Trophoblast cell (in vitro differentiated cells and primary cell): ENCODE data around the gene ZNF516.

ENCODE experiments used
- DNase-seq, 2 donors: peaks; one replicate each; pipeline ENCODE4 v3.0.0-alpha.2; 2016
- H2AFZ ChIP-seq: 2 replicates; pipeline ENCODE4 v1.6.1; 2013; ENCODE audit warnings: low read length, moderate library complexity, mild to moderate bottlenecking; ENCODE audit not compliant: insufficient read depth, poor library complexity
- H2AK5ac ChIP-seq: 2 replicates; pipeline ENCODE4 v1.6.1; 2013; ENCODE audit warnings: mild to moderate bottlenecking, low read length
- H2BK120ac ChIP-seq: 2 replicates; pipeline ENCODE4 v1.6.1; 2013; ENCODE audit warnings: low read length, mild to moderate bottlenecking, moderate library complexity; ENCODE audit not compliant: insufficient read depth, poor library complexity
- H2BK12ac ChIP-seq: 2 replicates; pipeline ENCODE4 v1.6.1; 2013; ENCODE audit warnings: mild to moderate bottlenecking, low read length, moderate library complexity
- H2BK5ac ChIP-seq: 2 replicates; pipeline ENCODE4 v1.6.1; 2013; ENCODE audit warnings: low read length, low read depth, moderate library complexity, mild to moderate bottlenecking; ENCODE audit not compliant: poor library complexity
- H3K14ac ChIP-seq: 2 replicates; pipeline ENCODE4 v1.6.1; 2013; ENCODE audit warnings: mild to moderate bottlenecking, low read length
- H3K18ac ChIP-seq: 2 replicates; pipeline ENCODE4 v1.6.1; 2013; ENCODE audit warnings: mild to moderate bottlenecking, low read length
- H3K23ac ChIP-seq: 2 replicates; pipeline ENCODE4 v1.6.1; 2013; ENCODE audit warnings: low read length
- H3K27ac ChIP-seq: 2 replicates; pipeline ENCODE4 v1.5.1; 2013; ENCODE audit warnings: low read depth, mild to moderate bottlenecking, inconsistent platforms, low read length, moderate library complexity
- H3K27me3 ChIP-seq: 2 replicates; pipeline ENCODE4 v1.6.1; 2013; ENCODE audit warnings: inconsistent platforms, mild to moderate bottlenecking, low read length, moderate library complexity; ENCODE audit not compliant: insufficient read depth
- H3K36me3 ChIP-seq, 2 experiments: 1 replicate in 1 of 2; 2 replicates in 1 of 2; pipeline ENCODE4 v1.6.1; 2013; ENCODE audit warnings: low read length in 2 of 2, mild to moderate bottlenecking in 2 of 2, moderate library complexity in 1 of 2; ENCODE audit not compliant: insufficient read depth in 2 of 2, control insufficient read depth in 1 of 2
- H3K4ac ChIP-seq: 2 replicates; pipeline ENCODE4 v1.6.1; 2013; ENCODE audit warnings: low read depth, mild to moderate bottlenecking, low read length, moderate library complexity
- H3K4me1 ChIP-seq, 2 experiments: 1 replicate in 1 of 2; 2 replicates in 1 of 2; pipeline ENCODE4 v1.6.1; 2013; ENCODE audit warnings: low read length in 2 of 2, mild to moderate bottlenecking in 2 of 2, moderate library complexity in 1 of 2; ENCODE audit not compliant: insufficient read depth in 2 of 2, control insufficient read depth in 1 of 2
- H3K4me2 ChIP-seq: 2 replicates; pipeline ENCODE4 v1.6.1; 2013; ENCODE audit warnings: inconsistent platforms, mild to moderate bottlenecking, low read length, moderate library complexity
- H3K4me3 ChIP-seq: 2 replicates; pipeline ENCODE4 v1.5.1; 2013; ENCODE audit warnings: mild to moderate bottlenecking, low read depth, low read length, inconsistent platforms
- H3K79me1 ChIP-seq: one replicate; pipeline ENCODE4 v1.6.1; 2013; ENCODE audit warnings: low read length
- H3K79me2 ChIP-seq: 2 replicates; pipeline ENCODE4 v1.6.1; 2013; ENCODE audit warnings: low read length, mild to moderate bottlenecking; ENCODE audit not compliant: control insufficient read depth, insufficient read depth, poor library complexity
- H3K9ac ChIP-seq: 2 replicates; pipeline ENCODE4 v1.6.1; 2013; ENCODE audit warnings: mild to moderate bottlenecking, low read length
- H3K9me3 ChIP-seq: 2 replicates; pipeline ENCODE4 v1.6.1; 2013; ENCODE audit warnings: low read depth, mild to moderate bottlenecking, control low read depth, inconsistent platforms, low read length; ENCODE audit not compliant: insufficient read depth
- H4K12ac ChIP-seq: 2 replicates; pipeline ENCODE4 v1.6.1; 2013; ENCODE audit warnings: low read depth, mild to moderate bottlenecking, low read length, moderate library complexity
- H4K8ac ChIP-seq: 2 replicates; pipeline ENCODE4 v1.6.1; 2013; ENCODE audit warnings: low read depth, mild to moderate bottlenecking, low read length, moderate library complexity
- H4K91ac ChIP-seq: one replicate; pipeline ENCODE4 v1.6.1; 2013; ENCODE audit warnings: low read depth, mild to moderate bottlenecking, low read length, moderate library complexity
- WGBS: extraction: QIAGEN DNeasy Blood & Tissue Kit; methylation state at CpG from one replicate; pipeline ENCODE4 v1.1.7; 2013; ENCODE audit warnings: missing lambda C conversion rate; ENCODE audit not compliant: insufficient read length, insufficient coverage; ENCODE audit errors: extremely low coverage; 5-methylcytosine and 5-hydroxymethylcytosine counted together

ZNF516 gene

DNA sequence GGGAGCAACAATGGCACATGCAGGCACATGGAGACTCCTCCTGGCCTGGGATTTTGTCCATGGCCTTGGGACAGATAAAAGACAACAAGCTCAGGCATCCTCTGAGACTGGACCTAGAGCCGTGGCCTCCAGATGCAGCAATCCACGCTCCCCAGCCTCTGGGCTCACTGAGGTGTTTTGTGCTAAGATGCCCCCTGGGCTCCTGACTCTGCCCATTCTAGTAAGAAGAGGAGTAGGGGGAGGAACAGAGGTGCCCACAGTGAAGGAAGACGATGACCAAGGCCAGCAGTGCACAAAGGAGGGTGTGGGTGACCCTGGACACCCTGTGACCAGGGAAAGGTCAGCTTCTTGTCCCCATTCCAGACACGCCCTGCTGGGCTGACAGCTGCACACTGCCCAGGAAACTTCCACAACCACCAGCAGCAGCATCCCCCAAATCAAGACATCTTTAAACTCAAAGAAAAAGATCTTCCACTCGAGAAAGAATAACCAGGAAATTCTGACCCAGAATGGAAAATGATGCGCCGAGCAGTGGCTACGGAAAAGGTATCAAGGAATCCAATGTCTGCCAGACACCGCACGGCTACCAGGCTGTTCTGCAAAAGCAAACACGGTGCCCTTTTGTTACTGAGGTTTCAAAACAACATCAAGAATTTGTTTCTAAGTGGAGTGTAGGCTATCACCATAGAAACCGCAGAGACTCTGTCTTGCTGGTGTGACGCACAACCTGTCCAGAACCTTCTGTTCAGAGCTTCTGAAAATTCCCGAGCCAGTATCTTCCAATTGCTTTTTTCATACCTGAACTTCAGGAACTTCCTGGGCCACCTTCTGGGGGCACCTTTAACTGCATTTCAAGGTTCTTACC is 65.5 kb downstream of the ZNF516 start:
- Histone ChIP-seq H3K4me1 (peaks cover 10% of the 10 kb centered on the region in 2 experiments), H4K12ac (no peak overlapping the region), H3K79me2 (no peaks in the 10 kb centered on the region), H2BK120ac (no peak overlapping the region), H2AK5ac (no peak overlapping the region), H4K91ac (no peak overlapping the region), H3K4ac (no peak overlapping the region), H3K4me2 (no peak overlapping the region), H3K14ac (no peak overlapping the region), H3K27ac (no peak overlapping the region), H3K36me3 (peaks cover 0 to 9% of the 10 kb centered on the region in 2 experiments), H3K18ac (no peak overlapping the region), H3K27me3 (no peaks in the 10 kb centered on the region), H2BK5ac (no peak overlapping the region), H3K9me3 (no peaks in the 10 kb centered on the region), H3K4me3 (peak overlapping the region; percentile 48), H2BK12ac (no peak overlapping the region), H3K23ac (no peak overlapping the region), H3K9ac (no peak overlapping the region), H3K79me1 (no peaks in the 10 kb centered on the region), H2AFZ (no peak overlapping the region), H4K8ac (no peak overlapping the region)
- no CpG with 5 or more reads among the region's 14 CpGs for WGBS
- DNase-seq, result peak in 1 of 2 donors; percentile 8

DNA sequence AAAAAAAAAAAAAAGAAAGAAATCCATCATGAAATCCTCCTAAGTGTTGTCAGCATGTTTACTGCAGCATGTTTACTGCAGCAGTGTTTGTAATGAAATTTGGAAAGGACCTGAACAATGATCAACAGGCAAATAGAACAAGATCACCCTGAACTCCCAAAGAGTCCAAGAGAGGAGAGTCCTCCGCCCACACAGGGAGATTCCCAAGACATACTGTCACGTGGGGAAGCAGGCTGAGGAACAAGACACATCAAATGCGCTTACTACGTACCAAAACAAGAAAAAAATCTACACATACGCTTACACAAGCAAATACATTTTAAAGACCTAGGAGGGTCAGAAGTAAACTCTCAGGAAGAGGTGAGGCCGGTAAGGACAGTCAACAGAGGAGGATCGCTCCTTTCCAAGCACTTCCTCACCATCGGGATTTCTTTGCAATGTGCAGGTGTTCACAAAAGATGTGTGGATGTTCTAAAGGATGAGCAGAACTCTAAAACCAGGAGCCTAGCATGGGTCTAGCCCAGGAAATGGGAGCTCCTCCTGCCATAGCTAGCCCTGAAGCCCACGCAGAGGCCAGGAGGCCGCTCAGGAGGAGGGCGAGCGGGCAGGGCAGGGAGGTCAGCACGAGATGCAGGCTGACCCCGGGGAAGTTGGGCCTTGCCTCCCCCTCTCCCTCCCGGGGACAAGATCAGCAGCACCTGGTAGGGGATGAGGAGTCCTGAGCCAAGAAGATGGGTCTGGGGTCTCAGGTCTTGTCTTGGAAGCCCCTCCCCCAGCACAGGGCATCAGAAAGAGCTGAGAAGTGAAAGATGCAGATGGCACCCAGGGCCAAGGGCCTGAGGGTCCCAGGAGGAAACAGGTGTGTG is 66.4 kb downstream of the ZNF516 start:
- no peak overlapping the region for H3K23ac ChIP-seq
- no peak overlapping the region for H4K8ac ChIP-seq
- WGBS, result no CpG with 5 or more reads among the region's 15 CpGs
- H3K14ac ChIP-seq, result no peak overlapping the region
- H3K36me3 ChIP-seq, result peaks cover 0 to 5% of the 10 kb centered on the region in 2 experiments
- peak in 1 of 2 donors; percentile 20 for DNase-seq
- H4K91ac ChIP-seq, result no peak overlapping the region
- H3K79me2 ChIP-seq, result no peaks in the 10 kb centered on the region
- peaks cover 10% of the 10 kb centered on the region in 2 experiments for H3K4me1 ChIP-seq
- H2AK5ac ChIP-seq, result no peak overlapping the region
- no peak overlapping the region for H3K4ac ChIP-seq
- no peaks in the 10 kb centered on the region for H3K79me1 ChIP-seq
- no peak overlapping the region for H2BK5ac ChIP-seq
- H3K4me2 ChIP-seq, result no peak overlapping the region
- no peaks in the 10 kb centered on the region for H3K9me3 ChIP-seq
- H3K27me3 ChIP-seq, result no peaks in the 10 kb centered on the region
- no peak overlapping the region for H3K27ac ChIP-seq
- no peak overlapping the region for H2BK120ac ChIP-seq
- no peak overlapping the region for H3K18ac ChIP-seq
- no peak overlapping the region for H2BK12ac ChIP-seq
- H4K12ac ChIP-seq, result no peak overlapping the region
- no peak overlapping the region for H2AFZ ChIP-seq
- H3K9ac ChIP-seq, result no peak overlapping the region
- no peak overlapping the region for H3K4me3 ChIP-seq

DNA sequence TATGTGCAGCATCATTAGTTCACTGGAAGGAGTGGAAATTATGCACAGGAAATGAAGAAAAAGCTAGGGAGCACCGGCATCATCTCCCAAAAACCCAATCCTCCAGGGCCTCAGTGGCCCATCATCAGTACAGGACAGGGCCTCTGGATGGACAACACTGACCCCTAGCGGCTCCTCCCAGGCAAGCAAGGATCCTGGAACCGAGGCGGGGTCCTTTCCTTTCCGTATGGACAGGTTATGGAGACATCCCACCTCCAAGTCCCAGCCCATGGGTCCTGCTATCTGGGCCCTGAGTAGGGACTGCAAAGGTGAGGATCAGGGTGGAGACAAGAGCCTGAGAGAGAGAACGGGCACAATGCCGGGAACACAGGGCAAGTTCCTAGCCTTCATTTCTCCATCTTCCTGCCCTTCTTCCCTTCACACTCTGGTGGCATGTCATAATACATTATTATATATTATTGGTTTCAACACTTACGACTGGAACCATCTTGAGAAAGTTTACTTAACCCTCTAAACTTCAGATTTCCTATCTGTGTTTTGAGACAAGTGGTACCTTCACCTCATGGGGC is 68.2 kb downstream of the ZNF516 start:
- Histone ChIP-seq H3K79me2 (no peaks in the 10 kb centered on the region), H2BK120ac (no peak overlapping the region), H3K27ac (no peak overlapping the region), H3K23ac (no peak overlapping the region), H3K9me3 (no peaks in the 10 kb centered on the region), H3K4ac (no peak overlapping the region), H3K27me3 (no peaks in the 10 kb centered on the region), H4K12ac (no peak overlapping the region), H3K9ac (no peak overlapping the region), H3K36me3 (no peaks in the 10 kb centered on the region), H2AFZ (no peak overlapping the region), H2AK5ac (no peak overlapping the region), H3K18ac (no peak overlapping the region), H4K8ac (no peak overlapping the region), H2BK12ac (no peak overlapping the region), H3K4me2 (no peak overlapping the region), H3K14ac (no peak overlapping the region), H3K4me3 (no peak overlapping the region), H3K4me1 (peaks cover 6 to 7% of the 10 kb centered on the region in 2 experiments), H2BK5ac (no peak overlapping the region), H3K79me1 (no peaks in the 10 kb centered on the region), H4K91ac (no peak overlapping the region)
- no CpG with 5 or more reads among the region's 8 CpGs for WGBS
- DNase-seq, result peak in 1 of 2 donors; percentile 33
